NCI-H187 treated with DMSO at 0.1 percent for 48 hours (cell line): ENCODE results near the gene TMEM92.
"Not testable (repeated sequence)": the region's sequence is repeated elsewhere in the genome, so short reads cannot be mapped to it uniquely, and the experiment has no call there.

Experiments used
- DNase-seq: peaks from one replicate; lab custom pipeline; 2025; lab: John Stamatoyannopoulos, UW

Gene TMEM92

GRCh38 chr17:50262001-50262794, 12.1 kb upstream of the TMEM92 start:
- no peak for DNase-seq

DNA sequence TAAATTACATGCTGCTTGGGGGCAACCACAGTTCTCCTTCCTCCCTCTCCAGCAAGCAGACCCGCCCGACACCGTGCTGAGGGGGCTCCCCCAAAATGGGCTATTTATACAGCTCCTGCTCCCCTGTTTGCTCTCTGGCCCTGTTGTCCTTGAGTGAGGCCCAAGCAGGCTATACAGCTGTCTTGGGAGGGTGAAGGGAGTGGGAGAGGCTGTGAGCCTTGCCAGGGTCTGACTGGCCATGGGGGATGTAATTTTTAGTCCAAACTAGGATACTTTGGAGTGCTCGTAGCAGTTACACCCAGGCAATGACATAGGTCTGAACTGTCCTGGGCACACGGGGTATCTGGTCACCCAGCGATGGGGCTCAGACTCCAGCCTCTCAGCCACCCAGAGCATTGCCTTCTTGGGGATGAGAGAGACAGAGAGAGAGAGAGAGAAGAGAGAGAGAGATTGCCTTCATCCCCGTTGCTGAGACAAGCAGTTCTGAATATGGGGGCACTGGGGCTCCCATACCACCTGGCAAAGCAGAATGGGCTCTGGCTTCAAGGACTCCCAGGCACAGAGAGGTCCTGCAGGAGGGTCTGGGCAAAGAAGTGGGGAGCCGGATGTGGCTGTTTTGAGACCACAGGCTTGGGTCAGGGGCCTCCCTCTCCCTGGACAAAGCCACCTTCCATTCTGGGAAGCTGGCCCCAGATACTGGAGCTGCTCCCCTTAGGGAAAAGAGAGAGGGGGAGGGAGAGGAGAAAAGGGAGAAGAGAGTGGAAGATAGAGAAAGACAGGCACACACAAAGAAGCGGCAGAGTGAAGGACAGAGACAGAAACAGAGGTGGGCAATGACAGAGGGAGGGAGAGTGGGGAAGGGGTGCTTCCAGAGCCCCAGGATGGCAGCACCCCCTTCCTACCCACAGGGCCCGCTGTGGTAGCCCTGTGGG, 10.7 kb upstream of the TMEM92 start:
- no peak for DNase-seq

GRCh38 chr17:50264263-50265113, 9.8 kb upstream of the TMEM92 start:
- no peak for DNase-seq

- no peak for DNase-seq
Observed at GRCh38 chr17:50265212-50265611, 9.1 kb upstream of the TMEM92 start.

DNA sequence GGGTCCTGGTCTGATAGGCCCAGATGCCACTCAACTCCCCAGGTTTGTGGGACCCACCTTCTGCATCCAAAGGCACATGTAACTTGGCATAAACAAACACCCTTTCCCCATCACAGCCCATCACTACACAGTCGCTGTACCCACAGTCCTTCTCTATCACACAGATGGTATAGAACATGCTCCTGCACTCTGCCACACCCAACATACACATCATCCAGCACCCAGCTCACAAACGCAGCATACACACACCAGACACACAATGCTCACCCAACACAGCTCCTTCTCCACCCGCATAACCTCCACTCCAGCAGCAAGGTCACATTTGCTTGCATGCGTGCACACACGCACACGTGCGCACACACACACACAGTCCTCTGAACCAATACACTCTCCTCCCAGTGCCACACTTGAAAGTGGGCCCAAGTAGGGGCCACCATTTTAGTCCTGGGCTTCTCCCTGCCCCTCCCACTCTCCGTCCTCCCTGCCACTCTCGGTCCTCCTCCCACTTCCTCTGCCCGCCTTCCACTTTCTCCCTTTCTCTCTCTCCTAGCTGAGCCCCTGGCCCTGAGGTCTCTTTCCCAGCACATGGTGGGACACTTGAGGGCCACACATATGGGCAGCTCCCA, 8.5 kb upstream of the TMEM92 start:
- DNase-seq: no peak

DNA sequence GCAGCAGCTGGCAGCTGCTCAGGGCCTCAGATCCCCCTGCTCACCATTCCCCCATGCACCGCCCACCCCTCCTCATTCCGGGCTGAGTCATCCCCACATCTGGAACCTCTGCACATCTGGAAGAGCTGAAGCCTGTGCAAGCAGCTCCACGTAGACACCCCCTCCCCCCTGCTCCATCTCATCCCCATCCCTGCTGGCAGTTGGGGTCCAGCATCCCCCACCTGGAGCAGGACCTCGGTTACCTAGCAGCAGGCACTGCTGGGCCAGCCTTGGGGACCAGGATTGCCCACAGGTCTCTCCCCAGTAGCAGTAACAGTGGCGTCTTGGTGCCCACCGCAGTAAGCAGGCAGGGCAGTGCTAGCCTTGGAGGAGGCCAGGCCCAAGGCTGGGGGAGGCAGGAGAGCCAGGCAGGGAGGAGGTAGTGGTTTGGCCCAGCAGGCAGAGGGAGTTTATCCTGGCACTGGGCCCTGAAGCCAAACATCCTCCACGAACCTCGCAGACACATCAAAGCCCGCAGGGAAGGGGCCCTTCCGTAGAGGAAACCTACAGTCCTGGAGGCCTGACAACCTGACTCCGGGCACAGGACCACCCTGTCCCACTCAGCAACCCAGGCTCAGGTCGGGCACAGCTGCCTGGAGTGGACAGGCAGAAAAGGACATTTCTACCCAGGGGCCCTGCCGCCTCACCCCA, 7.7 kb upstream of the TMEM92 start:
- DNase-seq: no peak

GRCh38 chr17:50267074-50267841, 7.0 kb upstream of the TMEM92 start:
- no peak for DNase-seq

DNA sequence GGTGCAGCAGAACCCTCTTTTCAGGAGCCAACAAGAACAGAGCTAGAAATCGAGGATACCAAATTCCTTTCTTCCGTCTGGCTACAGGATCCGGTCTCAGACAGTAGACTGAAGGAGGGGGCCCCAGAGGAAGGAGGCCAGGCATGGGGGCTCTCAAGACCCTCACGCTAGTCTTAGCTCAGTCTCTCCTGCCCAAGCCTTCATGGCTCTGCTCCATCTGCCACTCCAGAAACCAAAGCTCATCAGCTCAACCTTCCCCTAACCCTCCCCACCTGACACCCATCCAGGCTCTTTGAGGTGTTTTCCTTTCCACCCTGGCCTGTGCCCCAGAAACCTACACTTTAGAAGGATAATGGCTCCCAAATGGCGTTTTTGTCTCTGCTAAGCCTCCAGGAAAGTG, 6.2 kb upstream of the TMEM92 start:
- no peak for DNase-seq

DNA sequence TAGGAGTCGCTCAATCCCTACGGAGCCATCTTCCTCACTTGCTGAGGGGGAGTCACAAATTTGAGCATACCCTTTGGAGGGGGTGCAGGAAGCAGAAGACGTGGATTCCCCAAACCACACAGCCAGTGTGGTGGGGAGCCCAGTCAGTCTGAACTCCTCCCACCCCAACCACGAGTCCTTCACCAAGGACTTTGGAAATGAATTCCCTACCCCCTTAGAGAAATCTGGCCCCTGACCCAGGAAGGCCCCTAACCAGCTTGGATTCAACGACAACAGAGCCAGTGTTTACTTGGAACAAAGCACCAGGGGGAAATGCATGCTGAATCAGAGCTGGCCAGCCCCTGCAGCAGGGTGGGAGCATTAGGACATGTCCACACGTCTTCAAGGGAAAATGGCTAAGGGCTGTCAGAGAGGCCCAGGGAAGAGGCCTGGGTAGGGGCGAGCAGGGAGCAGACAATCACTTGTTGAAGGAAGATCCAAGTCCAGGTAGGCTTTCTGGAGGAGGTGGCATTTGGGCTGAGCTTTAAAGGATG, 5.5 kb upstream of the TMEM92 start:
- DNase-seq: no peak

DNA sequence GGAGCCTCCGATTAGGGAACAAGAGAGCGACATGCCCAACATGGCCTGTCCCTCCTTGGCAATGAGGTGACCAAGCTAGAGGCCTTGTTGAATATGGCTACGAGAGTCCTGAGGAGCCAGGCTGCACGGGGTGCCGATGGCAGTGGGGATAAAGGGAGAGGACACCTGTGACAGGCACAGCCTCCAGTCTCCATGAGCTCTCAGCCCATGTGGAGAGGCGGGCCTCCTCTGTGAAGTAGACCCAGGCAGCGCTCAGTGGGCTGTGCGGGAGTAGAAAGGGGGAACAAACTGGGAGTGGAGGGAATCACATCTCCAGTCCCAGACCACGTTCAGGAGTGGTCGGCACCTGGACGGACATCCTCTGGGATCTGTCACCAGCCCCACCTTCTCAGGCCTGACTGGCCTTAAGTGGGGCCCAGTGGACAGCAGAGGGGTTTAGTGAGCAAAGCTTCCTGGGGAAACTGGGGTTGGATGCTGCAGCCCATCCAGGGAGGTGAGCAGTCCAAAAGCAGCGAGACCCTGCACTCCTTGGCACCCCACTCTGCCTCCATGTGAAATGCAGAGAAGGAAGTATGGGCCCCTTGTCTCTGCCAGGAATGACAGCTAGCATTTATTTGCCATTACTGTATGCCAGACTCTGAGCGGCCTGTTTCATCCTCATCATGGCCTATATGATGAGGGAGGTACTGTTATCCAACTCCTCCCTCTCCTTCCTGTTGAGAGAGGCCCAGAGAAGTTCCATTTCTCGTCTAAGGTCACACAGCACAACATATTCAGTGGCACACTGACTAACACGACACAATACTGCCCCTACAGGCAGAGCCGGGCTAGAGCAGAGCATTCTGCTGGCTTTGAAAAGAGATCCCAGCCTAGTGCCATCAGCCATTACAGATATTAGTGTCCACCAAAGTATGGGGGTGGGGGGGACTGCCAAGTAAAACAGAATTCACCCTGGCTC, 4.5 kb upstream of the TMEM92 start:
- DNase-seq: no peak

DNA sequence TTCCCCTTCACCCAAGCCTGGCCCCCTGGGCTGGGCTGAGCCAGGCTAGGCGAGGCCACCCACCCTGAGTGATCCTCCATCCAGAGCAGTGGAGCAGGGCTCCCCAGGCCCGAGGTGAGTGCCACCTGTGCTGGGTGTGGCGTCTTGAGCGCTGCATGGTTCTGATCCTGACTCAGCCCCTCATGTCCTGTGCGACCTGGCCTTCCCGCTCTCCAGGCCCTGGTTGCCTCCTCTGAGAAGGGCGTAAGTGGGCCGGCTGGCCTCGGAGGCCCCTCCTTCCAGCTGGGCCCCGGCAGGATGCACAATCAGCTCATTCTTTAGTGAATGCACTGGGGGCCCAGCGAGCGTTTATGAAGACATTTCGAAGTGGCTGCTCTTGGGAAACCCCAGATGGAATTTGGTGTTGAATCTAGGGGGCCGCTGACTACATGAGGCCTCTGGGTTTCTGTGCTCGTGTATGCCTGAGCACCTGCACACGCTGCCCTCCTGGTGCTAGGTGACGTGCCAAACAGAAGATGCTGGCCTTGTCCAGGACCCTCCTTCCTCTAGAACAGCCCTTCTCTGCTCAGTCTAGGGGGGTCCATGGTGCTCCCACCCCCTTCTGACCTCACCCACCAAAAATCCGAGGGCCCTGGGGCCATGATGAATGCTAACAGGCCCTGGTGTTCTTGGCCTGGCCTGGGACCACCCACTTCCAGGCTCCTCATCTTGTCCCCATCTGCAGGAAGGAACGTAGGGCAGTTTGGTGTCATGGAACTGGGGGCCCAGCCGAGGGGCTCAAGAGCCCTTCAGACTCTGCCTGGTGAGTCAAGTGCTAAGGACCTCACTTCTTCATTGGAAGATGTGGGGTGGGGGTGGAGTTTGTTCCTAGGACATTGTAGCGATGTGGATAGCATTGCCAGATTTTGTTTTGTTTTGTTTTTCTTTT, 3.6 kb upstream of the TMEM92 start:
- DNase-seq: no peak

- DNase-seq: not testable (repeated sequence)
Observed at GRCh38 chr17:50271363-50271750, 2.9 kb upstream of the TMEM92 start.

DNA sequence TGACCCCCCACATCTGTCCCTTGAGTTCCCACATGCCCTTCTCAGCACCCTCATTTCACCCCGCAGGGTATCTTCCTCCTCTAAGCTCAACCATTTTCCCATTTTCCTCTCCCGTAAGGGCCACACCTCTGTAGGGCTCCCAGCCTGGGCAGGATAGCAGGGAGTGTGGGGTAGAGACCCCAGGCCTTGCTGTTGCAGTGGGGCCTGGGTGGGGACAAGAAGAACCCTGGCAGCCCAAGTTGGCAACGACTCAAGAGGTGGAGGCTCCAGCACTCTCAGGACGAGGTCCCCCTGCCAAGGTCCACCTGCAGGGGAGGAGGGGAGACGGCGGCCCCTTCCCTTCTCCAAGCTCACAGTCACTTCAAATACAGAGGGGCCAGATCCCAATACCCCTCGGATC, 2.0 kb upstream of the TMEM92 start:
- DNase-seq: no peak

DNA sequence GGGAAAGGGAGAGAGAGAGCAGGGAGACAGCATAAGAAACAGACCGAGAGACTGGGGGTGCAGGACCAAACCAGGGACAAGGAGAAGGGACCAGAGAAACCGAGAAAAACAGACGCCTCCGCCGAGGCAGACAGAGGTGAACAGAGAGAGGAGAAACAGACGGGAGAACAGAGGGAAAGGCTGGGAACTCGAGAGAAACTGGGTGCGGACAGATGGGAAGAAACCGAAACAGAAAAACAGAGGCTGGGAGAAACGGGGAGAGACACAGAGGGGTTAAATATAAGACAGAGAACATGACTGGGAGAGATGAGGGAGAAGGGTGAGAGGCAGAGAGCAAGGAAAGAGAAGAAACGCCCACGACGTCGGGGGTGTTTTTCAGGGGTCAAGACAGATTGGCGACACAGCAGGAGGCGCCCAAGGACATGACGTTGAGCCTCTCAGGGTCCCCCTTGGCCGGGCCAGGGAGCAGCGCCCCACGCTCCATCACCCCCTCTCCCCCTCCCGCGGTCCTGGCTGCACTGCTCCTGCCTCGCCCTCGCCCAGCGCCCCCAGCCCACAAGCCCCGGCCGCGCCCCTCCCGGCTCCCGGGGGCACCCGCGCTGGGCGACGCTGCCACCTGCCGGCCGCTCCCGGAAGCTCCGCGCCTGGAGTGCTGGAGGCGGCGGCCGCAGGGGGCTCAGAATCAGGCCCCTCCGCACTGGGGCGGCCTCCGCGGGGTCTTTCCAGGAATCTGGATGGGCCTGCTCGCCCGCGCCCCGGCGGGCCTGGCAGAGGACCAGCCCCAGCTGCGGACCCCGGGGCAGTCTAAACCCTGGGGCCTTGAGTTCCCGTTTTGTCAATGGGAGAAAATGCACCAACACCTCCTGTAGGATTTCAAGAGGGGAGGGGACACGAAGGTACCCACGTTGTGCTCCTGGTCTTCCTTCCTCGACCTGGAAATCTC, 1.3 kb upstream of the TMEM92 start:
- DNase-seq: no peak

- DNase-seq: no peak
Observed at GRCh38 chr17:50273654-50274040, 619 bp upstream of the TMEM92 start.

- DNase-seq: no peak
Observed at GRCh38 chr17:50274897-50275221, 593 bp downstream of the TMEM92 start.

GRCh38 chr17:50275279-50275678, 1.0 kb downstream of the TMEM92 start:
- no peak for DNase-seq
